ENCODE measurements around the gene CNTFR.

GRCh38 chr9:34615132-34615531 lies 25.6 kb upstream of the CNTFR start:
- TF ChIP-seq CTCF (conservative IDR thresholded peaks at IDR 0.05; ENCODE audit: low read depth in 2 of 2) (no peak), EZH2 (IDR thresholded peaks at IDR 0.05; ENCODE audit: low read depth, unreplicated experiment) (no peak), REST (IDR thresholded peaks at IDR 0.05; ENCODE audit: unreplicated experiment) (no peak), CREB1 (CRISPR knock-in tag; IDR thresholded peaks at IDR 0.05; ENCODE audit: low read depth) (no peak), NANOG (IDR thresholded peaks at IDR 0.05; ENCODE audit: borderline replicate concordance) (no peak)

All from GM23338 (cell line).